Testis (tissue), 2 donors: ENCODE data around the gene CLMN.

Experiments used
- CTCF ChIP-seq, 3 experiments: fragments of 450-650 bp in 2 of 3; fragments of 200-600 bp in 1 of 3; sonication (generic) in 1 of 3; IDR thresholded peaks; one replicate each; pipeline ENCODE4 v1.5.1; 2016 to 2019; ENCODE audit warnings: antibody characterized with exemption in 3 of 3, mild to moderate bottlenecking in 2 of 3, moderate library complexity in 1 of 3
- POLR2A ChIP-seq: fragments of 450-650 bp; IDR thresholded peaks from one replicate; pipeline ENCODE4 v1.6.1; 2017; ENCODE audit warnings: antibody characterized with exemption, mild to moderate bottlenecking, moderate library complexity

GRCh38 chr14:95319312-95320077 lies at the start of gene CLMN:
- TF ChIP-seq POLR2A (no peak), CTCF (IDR thresholded peaks at IDR 0.05) (no peak)
